Smooth muscle cell (in vitro differentiated cells): ENCODE measurements around the gene NMNAT2. TPM values are rescaled to one million over a fixed set of nuclear protein-coding genes. Genes with fewer than 3 reads are reported as not detected.
"Not testable (repeated sequence)": the region's sequence is repeated elsewhere in the genome, so short reads cannot be mapped to it uniquely, and the experiment has no call there.

Source experiments
- DNase-seq: peaks from one replicate; lab custom pipeline; 2025; ENCODE audit not compliant: unreplicated experiment; lab: John Stamatoyannopoulos, UW
- H2AFZ ChIP-seq: fragments of 200-600 bp; sonication (generic); 2 replicates; pipeline ENCODE4 v1.6.0; 2016; ENCODE audit warnings: antibody characterized with exemption, low read depth, mild to moderate bottlenecking
- H3F3A ChIP-seq: fragments of 200-600 bp; sonication (generic); 2 replicates; pipeline ENCODE4 v1.6.0; 2017; ENCODE audit warnings: antibody characterized with exemption, low read depth
- H3K27ac ChIP-seq: fragments of 200-600 bp; sonication (generic); 2 replicates; pipeline ENCODE4 v1.5.1; 2016; ENCODE audit warnings: low read depth, mild to moderate bottlenecking
- H3K27me3 ChIP-seq: fragments of 200-600 bp; sonication (generic); 2 replicates; pipeline ENCODE4 v1.6.1; 2016; ENCODE audit warnings: low read depth, mild to moderate bottlenecking
- H3K36me3 ChIP-seq: fragments of 200-600 bp; sonication (generic); 2 replicates; pipeline ENCODE4 v1.5.1; 2016; ENCODE audit warnings: low read depth
- H3K4me1 ChIP-seq: fragments of 200-600 bp; sonication (generic); 2 replicates; pipeline ENCODE4 v1.5.1; 2016; ENCODE audit warnings: low read depth
- H3K4me2 ChIP-seq: fragments of 200-600 bp; sonication (generic); 2 replicates; pipeline ENCODE4 v1.6.0; 2016; ENCODE audit warnings: mild to moderate bottlenecking
- H3K4me3 ChIP-seq: fragments of 200-600 bp; sonication (generic); 2 replicates; pipeline ENCODE4 v1.5.1; 2016; ENCODE audit warnings: mild to moderate bottlenecking
- H3K79me2 ChIP-seq: fragments of 200-600 bp; sonication (generic); 2 replicates; pipeline ENCODE4 v1.6.0; 2016; ENCODE audit warnings: low read depth, mild to moderate bottlenecking
- H3K9ac ChIP-seq: fragments of 200-600 bp; sonication (generic); 2 replicates; pipeline ENCODE4 v1.6.0; 2016; ENCODE audit warnings: low read depth
- H3K9me3 ChIP-seq: fragments of 200-600 bp; sonication (generic); replicated peaks from 2 replicates; pipeline ENCODE4 v1.5.1; 2016; ENCODE audit warnings: low read depth
- H4K20me1 ChIP-seq: fragments of 200-600 bp; sonication (generic); 2 replicates; pipeline ENCODE4 v1.6.0; 2016; ENCODE audit warnings: low read depth
- CTCF ChIP-seq: fragments of 200-600 bp; sonication (generic); IDR thresholded peaks from 2 replicates; pipeline ENCODE4 v1.5.1; 2017; ENCODE audit warnings: borderline replicate concordance, mild to moderate bottlenecking, antibody characterized with exemption; ENCODE audit not compliant: insufficient read depth, poor library complexity, severe bottlenecking
- WGBS: methylation state at CpG from one replicate; pipeline ENCODE4 v1.1.7; 2016; ENCODE audit warnings: low lambda C conversion rate; 5-methylcytosine and 5-hydroxymethylcytosine counted together
- polyA plus RNA-seq: library from polyadenylated mRNA; unstranded; fragments of >200 nt; fragmentation: Nextera tagmentation; extraction: Ambion mirVana; gene quantifications from 2 replicates; pipeline ENCODE4 v1.2.1, GENCODE V29; 2016
- total RNA-seq: library from RNA; depleted of rRNA; stranded (reverse); fragments of >200 nt; gene quantifications from 2 replicates; pipeline ENCODE4 v1.2.3, GENCODE V29; 2014

The NMNAT2 gene
- total and polyA plus RNA-seq, 2 experiments from 2014 or later = 0.22 to 0.43 TPM

- Histone ChIP-seq H3K36me3 (no peaks in the 10 kb centered on the region), H4K20me1 (no peaks in the 10 kb centered on the region), H3K27me3 (no peaks in the 10 kb centered on the region), H3K4me3 (no peak overlapping the region), H3K4me2 (no peak overlapping the region), H2AFZ (no peak overlapping the region), H3K9me3 (no peaks in the 10 kb centered on the region), H3K9ac (no peak overlapping the region), H3F3A (no peaks in the 10 kb centered on the region), H3K27ac (no peak overlapping the region), H3K4me1 (peaks cover 5% of the 10 kb centered on the region), H3K79me2 (no peaks in the 10 kb centered on the region)
- no peak for DNase-seq
- TF ChIP-seq CTCF = no peak
- 92% methylated on average over 1 of the region's 1 CpG for WGBS
Measured at GRCh38 chr1:183407961-183408360, 10.2 kb downstream of the NMNAT2 start.

GRCh38 chr1:183407474-183407873 lies 10.7 kb downstream of the NMNAT2 start:
- H3K4me3 ChIP-seq = no peak overlapping the region
- H4K20me1 ChIP-seq = no peaks in the 10 kb centered on the region
- no peak overlapping the region for H3K4me2 ChIP-seq
- TF ChIP-seq CTCF = no peak
- no peak overlapping the region for H3K9ac ChIP-seq
- no peaks in the 10 kb centered on the region for H3K79me2 ChIP-seq
- H3K4me1 ChIP-seq = peaks cover 5% of the 10 kb centered on the region
- H3K27ac ChIP-seq = no peak overlapping the region
- 91% methylated on average over 2 of the region's 2 CpGs for WGBS
- no peaks in the 10 kb centered on the region for H3K27me3 ChIP-seq
- H3K36me3 ChIP-seq = no peaks in the 10 kb centered on the region
- no peaks in the 10 kb centered on the region for H3K9me3 ChIP-seq
- no peak for DNase-seq
- H2AFZ ChIP-seq = no peak overlapping the region
- no peaks in the 10 kb centered on the region for H3F3A ChIP-seq

- no peak overlapping the region for H3K4me2 ChIP-seq
- DNase-seq = no peak
- no peak overlapping the region for H2AFZ ChIP-seq
- no peaks in the 10 kb centered on the region for H3K27me3 ChIP-seq
- no peak overlapping the region for H3K9ac ChIP-seq
- no peaks in the 10 kb centered on the region for H3K36me3 ChIP-seq
- H4K20me1 ChIP-seq = no peaks in the 10 kb centered on the region
- H3K4me3 ChIP-seq = no peak overlapping the region
- no peaks in the 10 kb centered on the region for H3F3A ChIP-seq
- no peak overlapping the region for H3K27ac ChIP-seq
- 74% methylated on average over 2 of the region's 2 CpGs for WGBS
- no peak for TF ChIP-seq CTCF
- H3K79me2 ChIP-seq = no peaks in the 10 kb centered on the region
- no peaks in the 10 kb centered on the region for H3K9me3 ChIP-seq
- H3K4me1 ChIP-seq = peaks cover 5% of the 10 kb centered on the region
Measured at GRCh38 chr1:183404476-183404875, 13.7 kb downstream of the NMNAT2 start.

GRCh38 chr1:183403498-183403897 lies 14.7 kb downstream of the NMNAT2 start:
- 56% methylated on average over 3 of the region's 3 CpGs for WGBS
- H3K4me1 ChIP-seq = peaks cover 5% of the 10 kb centered on the region
- DNase-seq = no peak
- no peaks in the 10 kb centered on the region for H4K20me1 ChIP-seq
- no peak overlapping the region for H3K4me3 ChIP-seq
- no peaks in the 10 kb centered on the region for H3K36me3 ChIP-seq
- no peaks in the 10 kb centered on the region for H3F3A ChIP-seq
- no peaks in the 10 kb centered on the region for H3K27me3 ChIP-seq
- H3K9me3 ChIP-seq = no peaks in the 10 kb centered on the region
- H3K9ac ChIP-seq = no peak overlapping the region
- no peaks in the 10 kb centered on the region for H3K79me2 ChIP-seq
- TF ChIP-seq CTCF = no peak
- no peak overlapping the region for H3K4me2 ChIP-seq
- no peak overlapping the region for H2AFZ ChIP-seq
- no peak overlapping the region for H3K27ac ChIP-seq

GRCh38 chr1:183401565-183401964 lies 16.6 kb downstream of the NMNAT2 start:
- not testable (repeated sequence) for H3K36me3 ChIP-seq, H4K20me1 ChIP-seq, H3K27me3 ChIP-seq, H3K4me2 ChIP-seq, H3K4me3 ChIP-seq, DNase-seq, H3F3A ChIP-seq, H3K27ac ChIP-seq, H3K9ac ChIP-seq, H3K79me2 ChIP-seq, H2AFZ ChIP-seq, H3K9me3 ChIP-seq, H3K4me1 ChIP-seq
- 57% methylated on average over 1 of the region's 1 CpG for WGBS
